GM18511 (cell line): ENCODE measurements around the gene ABHD6.
"Not testable (repeated sequence)": the region's sequence is repeated elsewhere in the genome, so short reads cannot be mapped to it uniquely, and the experiment has no call there.

Experiments used
- ATAC-seq: cut with Tn5 transposase; IDR thresholded peaks from one replicate; pipeline ENCODE4 v1.9.1; 2021; ENCODE audit warnings: mild to moderate bottlenecking, moderate library complexity; ENCODE audit not compliant: unreplicated experiment

ABHD6 gene, protein sequence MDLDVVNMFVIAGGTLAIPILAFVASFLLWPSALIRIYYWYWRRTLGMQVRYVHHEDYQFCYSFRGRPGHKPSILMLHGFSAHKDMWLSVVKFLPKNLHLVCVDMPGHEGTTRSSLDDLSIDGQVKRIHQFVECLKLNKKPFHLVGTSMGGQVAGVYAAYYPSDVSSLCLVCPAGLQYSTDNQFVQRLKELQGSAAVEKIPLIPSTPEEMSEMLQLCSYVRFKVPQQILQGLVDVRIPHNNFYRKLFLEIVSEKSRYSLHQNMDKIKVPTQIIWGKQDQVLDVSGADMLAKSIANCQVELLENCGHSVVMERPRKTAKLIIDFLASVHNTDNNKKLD

DNA sequence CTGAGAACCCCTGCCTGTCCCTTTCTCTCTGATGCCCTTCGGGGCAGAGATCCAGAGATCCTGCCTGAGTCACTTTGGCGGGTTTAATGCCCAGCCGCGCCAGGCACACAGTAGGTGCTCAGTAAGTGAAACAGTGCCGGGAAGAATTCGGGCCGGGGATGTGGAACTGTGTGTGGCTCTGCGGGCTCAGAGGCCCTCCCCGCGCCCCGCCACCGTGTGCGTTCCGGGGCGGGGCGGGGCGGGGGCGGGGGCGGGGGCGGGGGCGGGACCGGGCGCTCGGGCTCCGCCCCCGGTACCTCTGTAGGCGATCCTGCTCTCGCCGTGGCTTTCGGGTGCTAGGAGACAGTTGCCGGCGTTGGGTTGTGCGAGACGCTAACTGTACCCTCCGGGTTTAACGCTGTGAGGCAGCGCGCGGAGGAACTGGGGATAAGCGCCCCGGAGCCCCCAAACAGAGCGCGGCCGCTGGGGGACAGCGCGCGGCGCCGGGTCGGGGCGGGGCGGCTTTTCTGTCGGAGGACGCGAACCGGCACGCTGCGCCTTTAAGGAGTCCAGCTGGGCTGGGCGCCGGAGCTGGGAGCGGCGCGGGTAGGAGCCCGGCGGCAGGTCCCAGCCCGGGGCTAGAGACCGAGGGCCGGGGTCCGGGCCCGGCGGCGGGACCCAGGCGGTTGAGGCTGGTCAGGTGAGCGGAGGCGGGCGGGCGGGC, at the start of gene ABHD6:
Gene ABHD6 (plus strand): TSS at position 555 of the 703 bp plus-strand sequence. CDS start 18,795 bp downstream, outside the sequence.
- peak; percentile 69 for ATAC-seq

DNA sequence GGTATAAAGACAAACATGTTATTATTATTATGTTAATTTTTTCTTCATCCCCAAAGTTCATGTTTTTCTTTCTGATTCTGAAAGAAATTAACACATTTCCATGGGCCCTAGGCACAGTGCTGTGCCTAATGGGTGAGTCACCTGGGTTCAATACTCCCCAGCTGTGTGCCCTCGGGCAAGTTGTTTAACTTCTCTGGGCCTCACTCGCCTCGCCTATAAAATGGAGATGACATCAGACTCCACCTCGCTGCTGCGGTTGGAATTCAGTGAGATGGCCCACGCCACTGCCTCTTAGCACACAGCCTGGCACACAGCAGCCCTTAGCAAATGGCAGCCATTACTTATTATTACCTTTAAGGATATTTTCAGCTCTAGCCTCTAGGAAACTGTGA, 49.4 kb upstream of the ABHD6 start:
- no peak for ATAC-seq

DNA sequence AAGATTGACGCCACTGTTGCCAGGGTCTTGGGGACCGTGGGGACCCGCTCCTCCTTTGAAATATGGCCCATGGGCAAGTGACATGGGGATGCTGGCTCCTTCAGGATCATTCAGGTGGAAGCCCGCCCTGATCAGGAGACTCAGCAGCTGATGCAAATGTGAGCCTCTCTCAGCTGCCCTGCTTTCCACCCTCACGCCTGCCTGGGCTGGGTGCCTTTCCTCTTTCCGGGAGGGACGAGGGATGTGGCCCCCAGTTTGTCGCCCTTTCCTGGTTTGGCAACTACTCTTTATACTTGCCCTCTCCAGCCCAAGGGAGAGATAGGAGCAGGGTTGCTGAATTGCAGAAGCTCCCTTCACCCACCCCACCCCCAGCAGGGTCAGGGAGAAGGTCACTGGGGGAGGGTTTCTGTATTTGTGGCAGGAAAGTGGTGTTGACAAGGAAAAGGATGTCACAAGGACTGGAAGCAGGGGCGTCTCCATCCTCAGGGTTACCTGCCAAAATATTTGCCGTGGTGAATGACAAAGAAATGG, 48.6 kb upstream of the ABHD6 start:
- no peak for ATAC-seq

DNA sequence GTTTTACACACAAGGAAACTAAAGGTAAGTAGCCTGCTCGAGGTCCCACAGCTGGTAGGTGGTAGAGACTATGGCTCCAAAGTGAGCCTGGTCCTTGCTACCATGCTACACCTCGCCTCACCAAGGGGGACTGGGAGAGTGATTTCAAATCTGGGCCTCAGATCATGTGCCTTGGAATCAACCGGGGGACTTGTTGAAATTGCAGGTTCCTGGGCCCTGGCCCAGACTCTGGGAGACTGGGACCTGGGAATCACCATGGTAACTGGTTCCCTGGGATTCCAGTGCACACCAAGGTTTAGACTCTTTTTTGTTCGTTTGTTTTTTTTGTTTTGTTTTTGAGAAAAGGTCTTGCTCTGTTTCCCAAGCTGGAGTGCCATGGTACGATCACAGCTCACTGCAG, 47.9 kb upstream of the ABHD6 start:
- ATAC-seq, result no peak

DNA sequence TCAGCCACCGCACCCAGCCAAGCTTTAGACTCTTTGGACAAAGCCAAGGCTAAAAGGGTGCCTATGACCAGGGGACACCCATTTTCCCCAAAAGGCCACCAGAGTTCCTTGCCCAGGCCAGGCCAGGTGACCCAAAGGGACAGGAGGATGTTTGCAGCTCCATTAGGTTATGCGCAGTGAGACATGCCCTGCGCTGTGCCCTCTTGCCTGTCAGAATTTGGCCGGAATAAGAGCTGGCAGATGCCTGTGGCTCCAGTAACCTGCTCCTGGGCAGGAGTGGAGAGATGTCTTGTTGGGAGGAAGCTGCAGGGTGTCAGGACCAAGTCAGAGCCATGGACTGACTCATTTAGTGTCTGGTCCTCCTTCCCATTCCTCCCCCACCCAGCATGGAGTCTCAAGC, 47.3 kb upstream of the ABHD6 start:
- no peak for ATAC-seq

DNA sequence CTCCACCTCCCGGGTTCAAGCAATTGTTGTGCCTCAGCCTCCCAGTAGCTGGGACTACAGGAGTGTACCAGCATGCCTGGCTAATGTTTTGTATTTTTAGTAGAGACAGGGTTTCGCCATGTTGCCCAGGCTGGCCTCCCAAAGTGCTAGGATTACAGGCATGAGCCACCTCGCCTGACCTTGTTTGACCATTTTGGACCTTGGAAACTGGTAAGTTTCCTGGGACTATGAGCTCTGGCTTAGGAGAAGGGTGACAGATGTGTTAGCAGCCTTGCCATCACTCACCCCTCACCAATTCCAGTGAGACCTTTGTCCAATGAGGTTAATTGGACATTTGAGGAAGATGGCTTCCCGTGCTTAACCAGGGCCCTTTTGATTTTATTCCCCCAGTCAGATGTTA, 46.7 kb upstream of the ABHD6 start:
- no peak for ATAC-seq

DNA sequence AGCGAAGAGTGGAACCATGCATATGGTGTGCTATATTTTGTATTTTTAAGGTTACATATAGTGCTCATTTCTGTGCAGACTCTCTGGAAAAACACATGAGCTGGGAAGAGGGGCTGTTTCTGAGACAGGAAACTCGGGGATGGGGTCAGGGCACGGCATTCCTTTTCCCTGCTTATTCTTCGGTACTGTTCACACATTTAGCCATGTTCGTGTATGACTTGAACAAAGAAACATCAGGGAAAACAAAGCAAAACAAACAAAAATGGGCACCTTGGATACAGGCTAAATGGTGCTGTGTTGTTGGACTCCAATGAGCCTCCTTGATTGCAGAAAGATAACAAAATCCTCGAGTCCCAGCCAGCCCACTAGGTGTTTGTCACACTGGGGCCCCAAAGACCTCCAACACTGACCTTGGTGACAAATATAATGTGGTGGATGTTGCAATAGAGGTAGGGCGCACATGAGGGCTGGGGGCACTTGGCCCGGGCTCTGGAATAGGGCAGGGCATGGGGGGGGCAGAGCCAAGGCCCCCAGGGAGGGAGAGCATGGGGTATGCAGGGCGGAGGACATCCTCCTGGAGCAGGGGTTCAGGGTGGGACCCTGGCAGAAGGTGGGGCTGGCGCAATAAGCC, 46.1 kb upstream of the ABHD6 start:
- no peak for ATAC-seq

DNA sequence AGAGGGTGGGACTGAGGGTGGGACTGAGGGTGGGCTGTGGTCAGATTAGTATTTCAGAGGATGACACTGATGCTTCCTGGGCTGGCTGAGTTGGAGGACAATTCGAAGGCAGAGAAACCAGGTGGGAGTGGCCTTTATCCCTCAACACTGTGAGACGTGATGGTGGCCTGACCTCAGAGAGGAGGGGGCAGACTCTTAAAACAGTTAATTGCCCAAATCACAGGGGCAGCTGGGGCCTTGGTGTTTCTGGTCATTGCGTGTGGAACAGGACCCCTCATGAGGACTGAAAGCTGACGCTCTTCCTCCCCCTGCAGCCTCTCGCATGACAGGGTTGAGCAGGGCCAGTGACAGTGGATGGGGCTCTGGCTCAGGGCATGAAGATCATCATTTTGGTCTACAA, 45.5 kb upstream of the ABHD6 start:
- ATAC-seq, result no peak

DNA sequence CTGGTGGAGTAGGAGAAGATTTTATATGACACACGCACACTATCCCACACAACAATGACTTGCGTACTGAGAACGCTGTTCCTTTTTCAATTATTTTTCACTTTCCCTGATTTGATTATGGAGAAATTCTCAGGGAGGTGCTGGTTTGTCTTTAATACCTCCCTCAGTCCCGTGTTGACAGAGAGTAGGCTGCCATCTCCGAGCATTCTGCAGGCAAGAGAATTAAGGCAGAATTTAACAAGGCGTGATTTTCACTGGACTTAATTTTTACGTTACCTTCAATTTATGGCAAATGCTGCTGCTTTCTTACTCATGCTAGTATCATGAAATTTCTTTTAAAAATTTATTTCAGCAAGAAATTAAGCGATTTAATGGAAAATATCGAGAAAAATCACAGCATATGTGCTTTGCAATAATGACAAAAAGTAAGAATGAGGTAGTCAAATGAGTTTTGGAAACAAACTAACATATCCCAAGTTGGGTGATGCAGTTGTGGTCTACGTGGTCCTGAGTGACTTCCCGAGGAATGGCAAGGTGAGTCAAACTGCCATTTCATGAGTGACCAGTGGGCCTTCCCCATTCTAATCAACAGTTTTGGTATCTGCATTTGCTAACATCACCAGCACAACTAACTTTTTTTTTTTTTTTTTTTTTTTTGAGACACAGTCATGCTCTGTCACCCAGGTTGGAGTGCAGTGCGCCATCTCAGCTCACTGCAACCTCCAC, 43.7 kb upstream of the ABHD6 start:
- ATAC-seq, result no peak

DNA sequence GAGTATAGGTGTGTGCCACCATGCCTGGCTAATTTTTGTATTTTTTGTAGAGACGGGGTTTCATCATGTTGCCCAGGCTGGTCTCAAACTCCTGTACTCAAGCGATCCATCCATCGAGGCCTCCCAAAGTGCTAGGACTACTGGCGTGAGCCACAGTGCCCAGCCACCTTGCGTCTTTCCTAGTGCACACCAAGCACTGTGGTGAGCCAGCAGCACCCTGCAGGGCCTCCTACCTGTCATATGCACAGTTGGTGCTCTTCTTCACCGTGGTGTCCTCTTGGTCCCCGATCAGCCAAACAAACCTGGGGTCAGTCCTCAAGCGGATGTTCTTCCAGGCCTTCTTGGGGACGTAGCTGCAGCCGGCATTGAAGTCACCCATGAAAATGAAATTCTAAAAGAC, 40.0 kb upstream of the ABHD6 start:
- ATAC-seq, result no peak

DNA sequence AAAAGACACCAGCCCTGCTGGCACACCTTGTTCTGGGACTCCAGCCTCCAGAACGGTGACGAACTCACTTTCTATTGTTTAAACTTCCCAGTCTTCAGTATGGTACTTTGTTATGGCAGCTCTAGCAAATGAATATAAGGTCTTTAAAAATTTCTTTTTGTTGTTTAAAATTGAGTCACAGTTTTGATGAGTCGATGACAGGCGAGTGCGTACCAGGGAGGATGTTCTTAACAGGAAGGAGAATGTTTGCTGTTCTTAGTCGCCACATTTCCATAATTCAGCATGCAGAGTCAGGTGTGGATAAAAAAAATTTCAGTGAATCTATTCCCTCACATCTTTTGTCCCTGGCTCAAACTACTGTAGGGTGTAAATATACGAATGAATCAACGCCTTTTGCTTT, 39.2 kb upstream of the ABHD6 start:
- ATAC-seq, result no peak

DNA sequence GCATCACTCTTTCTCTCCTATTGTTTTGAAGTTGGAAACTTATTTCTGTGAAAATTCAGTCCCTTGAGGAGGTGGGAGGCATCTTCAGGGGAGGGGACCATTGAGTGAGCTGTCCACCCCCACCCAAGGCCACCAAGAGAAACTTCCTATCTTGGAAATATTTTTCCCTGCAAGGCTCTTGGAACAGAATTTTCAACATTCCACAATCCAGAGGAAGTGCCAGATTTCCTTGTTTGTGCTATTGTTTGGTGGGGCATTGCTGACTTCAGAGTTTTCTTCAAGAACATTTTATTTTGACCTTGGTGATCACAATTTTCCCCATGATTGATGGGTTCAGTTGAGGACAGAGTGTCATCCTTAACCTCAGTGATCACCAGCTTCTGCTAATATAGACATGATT, 38.8 kb upstream of the ABHD6 start:
- ATAC-seq, result no peak

DNA sequence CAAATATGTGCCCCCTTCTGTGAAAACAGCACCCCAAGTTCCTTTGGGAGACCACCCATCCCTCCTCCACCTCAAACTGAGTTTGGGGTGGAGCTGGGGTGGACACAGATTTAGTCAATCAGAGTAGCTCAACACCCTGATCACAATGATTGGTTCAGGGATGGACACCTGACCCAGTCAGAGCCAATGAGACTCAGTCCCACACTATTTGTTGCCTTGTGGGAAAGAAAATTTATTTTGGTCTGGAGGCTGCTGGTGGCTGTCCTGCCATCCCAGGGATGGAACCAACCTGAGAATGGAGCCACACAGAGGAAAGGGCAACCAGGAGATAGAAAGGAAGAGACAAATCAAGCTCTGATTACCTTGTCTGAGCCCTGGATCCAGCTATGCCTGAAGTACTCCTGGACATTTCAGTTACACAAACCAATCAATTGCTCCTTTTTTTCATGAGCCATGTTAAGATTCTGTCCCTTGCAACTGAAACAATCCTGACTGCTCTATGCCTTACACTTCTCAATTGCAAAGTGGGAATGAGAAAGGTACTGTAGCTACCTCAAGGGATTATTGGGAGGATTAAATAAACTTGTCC, 37.4 kb upstream of the ABHD6 start:
- ATAC-seq, result no peak

DNA sequence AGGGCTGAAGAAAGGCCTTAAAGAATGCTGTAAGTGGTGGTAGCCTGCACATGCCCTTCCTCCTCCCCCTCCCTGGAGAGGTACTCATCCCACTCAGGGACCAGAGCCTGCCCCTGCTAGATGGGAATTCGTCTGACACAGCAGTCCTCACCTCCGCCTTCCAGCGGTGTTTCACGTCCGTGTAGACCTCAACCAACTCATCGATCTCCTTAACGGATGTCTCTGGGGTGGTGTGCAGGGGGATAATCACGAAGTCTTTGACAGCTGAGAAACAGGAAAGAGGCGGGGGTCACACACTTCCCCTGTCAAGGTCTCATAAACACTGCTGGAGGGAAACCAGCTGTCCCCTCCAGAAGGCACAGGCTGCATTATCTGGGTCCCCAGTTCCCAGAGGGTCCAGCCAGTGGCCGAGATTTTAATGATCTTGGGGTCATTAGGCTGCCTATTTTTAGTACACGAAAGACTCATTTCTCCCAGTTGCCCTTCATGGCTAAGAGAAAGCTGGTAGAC, 36.7 kb upstream of the ABHD6 start:
- no peak for ATAC-seq

DNA sequence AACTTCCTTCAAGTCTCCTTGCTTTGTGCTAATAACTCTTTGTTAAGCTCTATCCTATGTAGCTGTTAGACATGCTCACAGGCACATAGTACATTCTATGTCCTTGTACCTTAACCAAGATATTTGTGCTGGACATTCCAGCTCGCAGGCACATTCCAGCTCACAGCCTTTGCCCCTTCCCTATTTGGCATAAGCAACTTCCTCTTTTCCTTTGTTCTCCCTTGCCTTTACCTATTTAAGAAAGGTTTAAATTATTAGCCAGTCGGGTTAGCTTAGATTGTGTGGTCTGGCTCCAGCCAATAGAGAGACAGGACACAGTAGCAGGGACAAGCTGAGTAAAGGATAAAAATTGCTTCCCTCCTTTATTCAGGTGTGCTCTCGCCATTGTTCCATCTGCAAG, 36.1 kb upstream of the ABHD6 start:
- not testable (repeated sequence) for ATAC-seq

DNA sequence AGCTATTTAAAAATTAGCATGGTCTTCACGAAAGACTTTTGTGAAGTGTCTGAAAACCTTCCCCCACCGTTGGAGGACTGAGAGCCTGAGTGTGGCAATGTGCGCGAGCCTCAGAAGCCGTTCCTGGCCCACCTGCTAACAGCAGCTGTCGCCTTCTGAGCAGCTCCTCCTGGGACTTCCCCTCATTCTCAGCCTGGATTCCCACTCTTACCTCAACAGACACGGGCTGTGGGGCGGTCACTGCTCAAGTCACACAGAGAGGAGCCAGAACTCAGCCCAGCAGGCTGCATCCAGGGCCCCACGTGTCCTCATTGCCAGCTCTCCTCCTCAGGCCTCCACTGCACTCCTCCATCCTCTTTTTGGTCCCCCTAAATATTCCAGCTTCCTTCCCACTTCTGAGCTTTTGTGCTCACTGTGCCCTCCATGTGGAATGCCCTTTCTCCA, 34.7 kb upstream of the ABHD6 start:
- peak; percentile 80 for ATAC-seq

DNA sequence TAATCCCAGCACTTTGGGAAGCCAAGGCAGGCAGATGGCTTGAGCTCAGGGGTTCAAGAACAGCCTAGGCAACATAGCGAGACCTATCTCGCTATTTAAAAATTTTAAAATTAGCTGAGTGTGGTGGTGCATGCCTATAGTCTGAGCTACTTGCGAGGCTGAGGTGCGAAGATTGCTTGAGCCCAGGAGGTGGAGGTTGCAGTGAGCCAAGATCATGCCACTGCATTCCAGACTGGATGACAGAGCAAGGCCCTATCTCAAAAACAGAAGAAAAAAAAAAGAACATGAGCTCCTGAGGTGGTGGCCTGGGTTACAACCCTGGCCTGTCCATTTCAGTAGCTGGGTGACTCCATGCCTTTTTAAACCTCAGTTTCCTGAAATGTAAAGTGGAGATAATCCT, 34.1 kb upstream of the ABHD6 start:
- no peak for ATAC-seq

DNA sequence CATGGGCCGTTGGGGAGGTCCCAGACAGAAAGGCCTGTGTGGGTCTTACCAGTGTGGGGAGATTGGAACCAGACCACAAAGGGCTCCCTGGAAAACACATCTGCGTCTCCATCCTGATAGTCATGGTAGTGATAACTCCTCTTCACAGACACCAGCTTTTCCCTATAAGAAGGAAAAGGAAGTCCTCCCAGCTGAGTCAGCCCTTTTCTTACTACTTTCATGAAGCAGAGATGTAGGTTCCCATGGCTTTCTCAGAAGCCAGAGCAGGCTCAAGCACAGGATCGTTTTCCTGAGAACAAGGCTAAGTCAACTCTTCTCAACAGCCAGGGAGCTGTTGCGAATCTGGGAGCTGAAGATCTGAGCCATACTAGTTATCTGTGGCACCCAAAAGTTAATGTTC, 32.9 kb upstream of the ABHD6 start:
- no peak for ATAC-seq

DNA sequence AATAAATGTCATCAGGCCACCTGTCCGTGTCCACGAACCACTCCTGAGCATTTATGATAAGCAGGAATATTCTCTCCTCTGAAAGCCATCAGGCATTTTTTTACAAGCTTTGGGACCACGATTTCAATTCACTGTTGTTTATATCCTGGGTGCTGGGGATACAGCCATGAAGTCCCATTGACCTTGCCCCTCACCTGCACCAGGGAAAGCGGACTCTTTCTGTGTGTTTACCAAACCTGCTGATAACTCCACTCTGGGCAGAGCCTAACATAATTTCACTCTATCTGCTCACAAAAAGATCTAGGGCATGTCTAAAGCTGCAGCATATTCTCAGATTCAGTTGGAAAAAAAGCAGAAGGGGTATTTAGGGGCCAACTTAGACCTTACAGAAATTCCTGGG, 31.6 kb upstream of the ABHD6 start:
- ATAC-seq, result no peak

DNA sequence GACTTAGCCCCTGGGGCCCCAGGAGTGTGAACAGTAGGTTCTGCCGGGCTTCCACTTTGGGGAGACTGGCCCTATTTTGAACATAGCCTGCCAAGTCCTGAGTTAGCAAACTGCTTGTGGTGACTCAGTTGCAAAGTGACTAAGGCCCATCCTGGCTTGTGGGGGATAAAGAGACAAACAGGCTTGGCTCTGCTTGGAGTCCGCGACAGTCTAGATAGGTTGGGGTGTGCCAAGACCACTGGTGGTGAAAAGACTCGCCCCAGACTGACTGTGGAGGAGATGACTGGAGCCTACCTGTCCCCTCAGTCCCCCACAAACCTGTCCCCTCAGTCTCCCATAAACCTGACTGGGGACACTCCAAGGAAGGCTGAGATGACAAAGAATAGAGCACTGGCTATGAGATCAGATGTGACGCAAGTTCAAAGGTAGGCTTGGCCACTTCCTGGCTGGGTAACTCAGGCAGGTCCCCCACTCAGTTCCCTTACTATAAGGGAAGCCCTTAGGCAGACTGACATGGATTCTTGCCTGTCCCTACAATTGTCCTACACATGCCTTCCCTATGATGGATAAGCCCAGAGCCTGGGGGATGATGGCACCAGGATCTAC, 31.1 kb upstream of the ABHD6 start:
- ATAC-seq, result no peak
